C1 segment of cervical spinal cord (tissue), 14 donors: ENCODE measurements around the gene TESMIN.

Source experiments
- DNase-seq, 14 donors: peaks; one replicate each; lab custom pipeline; 2025; lab: John Stamatoyannopoulos, UW

TESMIN gene

DNA sequence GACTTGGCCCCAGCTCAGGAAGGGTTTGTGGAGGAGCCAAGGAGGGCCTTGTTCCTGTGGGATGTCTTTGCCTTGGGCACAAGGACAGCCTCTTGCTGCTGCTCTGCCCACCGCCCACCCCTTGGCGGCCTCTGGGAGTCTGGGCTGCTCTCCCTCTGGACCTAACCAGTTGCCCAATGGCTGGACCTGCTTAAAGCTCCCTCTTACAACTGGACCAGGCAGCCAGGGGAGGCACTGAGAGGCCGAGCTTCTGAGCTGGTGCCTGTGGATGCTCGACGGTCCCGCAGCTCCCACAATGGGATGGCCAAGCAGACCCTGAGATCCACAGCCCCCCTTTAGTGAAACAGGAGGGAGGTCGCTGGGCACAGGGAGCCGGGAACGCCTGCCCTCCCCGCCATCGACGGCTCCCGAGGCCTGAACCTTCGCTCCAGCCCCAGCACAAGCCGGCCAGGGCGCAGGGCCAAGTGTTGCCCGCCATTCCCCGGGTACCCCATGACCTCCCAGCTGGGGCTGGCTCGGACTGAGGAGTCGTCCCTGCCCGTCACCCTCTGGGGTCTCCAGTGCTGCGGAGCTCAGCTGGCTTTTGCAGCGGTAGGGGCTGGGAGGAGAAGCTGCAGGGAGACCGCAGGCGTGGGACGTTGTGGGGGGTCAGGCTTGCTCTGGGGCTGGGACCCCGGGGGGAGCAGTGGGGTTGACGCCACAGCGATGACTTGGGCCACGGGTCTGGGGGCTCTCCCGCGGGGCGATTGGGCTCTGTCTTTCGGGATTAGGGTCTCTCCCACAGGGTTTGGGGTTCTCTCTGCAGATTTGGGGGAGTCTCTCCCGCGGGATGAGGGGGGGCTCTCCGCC lies 67.6 kb downstream of the TESMIN start:
- no peak for DNase-seq

DNA sequence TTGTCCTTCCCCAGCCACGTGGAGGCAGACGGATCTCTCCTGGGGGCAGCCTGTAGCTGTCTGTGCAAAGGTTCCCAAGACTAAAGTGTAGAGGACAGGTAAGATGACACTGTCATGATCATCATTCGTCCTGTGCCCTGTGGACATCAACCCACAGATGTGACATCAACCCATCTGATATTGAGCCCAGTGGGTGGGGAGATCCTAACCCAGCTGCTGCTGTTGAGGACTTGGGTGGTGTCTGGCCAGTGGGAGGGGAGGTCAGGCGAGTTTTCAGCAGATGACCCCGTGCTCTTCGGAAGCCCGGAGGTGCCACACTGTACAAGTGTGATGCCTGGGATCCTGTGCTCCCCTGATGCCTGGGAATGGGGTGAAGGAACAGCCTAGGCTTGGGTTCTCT lies 68.2 kb downstream of the TESMIN start:
- DNase-seq, result no peak

DNA sequence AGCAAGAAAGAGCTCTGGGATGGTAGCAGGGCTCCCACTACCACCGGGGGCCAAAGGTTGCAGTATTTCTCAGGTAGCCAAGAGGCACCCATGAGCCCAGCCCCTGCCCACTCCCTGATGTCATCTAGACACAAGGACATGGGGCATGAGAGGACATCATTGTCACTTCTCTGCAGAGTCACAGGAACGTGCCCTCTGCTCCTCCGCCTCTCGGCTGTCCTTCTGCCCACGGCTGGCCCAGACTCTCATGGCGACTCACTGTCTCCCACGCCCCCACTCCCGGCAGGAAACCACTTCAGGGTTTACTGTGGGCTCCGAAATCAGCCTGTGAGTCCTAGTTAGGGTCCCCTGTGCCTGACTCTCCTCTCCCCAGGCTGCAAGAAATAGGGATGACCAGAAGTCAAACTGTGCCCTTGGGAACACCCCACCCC lies 68.8 kb downstream of the TESMIN start:
- DNase-seq, result no peak

DNA sequence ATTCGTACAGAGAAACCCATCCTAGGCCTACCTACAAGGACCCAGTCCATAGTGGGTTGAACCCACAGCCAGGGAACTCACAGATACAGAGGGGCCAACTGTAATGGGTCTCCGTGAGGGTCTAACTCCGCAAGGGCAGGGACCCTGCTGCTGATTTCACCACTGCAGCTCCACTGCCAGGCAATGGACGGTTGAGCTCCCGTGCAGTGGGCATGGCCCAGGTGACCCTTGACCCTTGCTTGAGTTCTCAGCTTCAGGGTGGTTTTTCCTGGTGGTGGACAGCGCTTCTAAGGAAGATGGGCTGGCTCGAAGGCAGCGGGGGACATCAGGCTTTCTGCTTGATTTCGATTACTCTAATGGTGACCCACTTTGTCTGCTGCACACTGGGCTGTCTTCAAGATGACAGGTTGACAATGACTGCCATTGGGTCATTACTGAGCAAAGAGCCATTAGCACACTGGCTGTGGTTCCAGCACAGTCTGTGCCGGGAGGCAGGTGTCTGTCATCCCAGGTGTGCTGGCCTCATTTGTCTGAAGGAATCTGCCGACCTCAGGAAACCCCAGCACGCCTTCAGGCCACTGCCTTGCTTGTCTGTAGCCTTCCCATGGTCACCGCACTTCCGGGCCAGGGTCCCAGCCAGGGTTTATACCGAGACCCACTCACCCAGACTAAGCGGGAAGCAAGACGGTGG lies 70.6 kb downstream of the TESMIN start:
- DNase-seq, result no peak

DNA sequence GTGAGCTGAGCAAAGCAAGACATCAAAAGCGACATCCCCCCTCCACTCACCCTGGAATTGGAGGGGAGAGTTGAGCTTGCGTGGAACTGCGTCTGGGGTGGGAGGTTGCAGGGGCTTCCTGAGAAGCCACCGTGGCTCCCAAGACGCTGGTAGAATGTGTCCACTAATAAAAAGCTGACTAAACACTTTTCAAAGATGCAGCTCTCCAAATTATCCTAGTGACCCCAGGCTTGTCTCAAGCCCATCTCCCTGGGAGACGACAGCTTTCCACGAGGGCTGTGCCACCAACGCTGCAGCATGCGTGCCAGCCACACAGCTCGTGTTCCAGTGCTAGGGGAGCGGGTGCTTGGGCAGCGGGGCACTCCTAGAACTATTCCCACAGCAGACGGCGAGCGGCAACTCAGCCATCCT lies 73.3 kb downstream of the TESMIN start:
- DNase-seq, result no peak

DNA sequence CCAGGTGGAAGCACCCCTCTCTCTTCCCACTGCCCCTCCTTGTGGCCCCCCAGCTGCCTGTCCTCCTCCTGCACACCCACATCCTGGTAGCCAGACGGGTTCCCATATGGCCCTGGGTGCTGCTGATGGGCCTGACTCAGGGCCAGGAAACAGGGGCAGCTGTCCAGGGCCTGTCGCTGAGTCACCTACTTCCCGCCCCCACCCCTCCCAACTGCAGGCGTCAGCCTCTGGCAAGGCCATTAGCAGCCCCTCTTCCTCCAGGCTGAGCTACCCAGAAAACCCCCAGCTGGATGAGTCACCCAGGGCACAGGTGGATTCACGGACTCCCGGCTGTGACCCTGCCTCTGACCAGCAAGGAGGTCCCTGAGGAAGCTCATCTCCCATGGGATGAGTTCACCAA lies 73.9 kb downstream of the TESMIN start:
- DNase-seq, result peak in 1 of 14 donors; percentile 70

DNA sequence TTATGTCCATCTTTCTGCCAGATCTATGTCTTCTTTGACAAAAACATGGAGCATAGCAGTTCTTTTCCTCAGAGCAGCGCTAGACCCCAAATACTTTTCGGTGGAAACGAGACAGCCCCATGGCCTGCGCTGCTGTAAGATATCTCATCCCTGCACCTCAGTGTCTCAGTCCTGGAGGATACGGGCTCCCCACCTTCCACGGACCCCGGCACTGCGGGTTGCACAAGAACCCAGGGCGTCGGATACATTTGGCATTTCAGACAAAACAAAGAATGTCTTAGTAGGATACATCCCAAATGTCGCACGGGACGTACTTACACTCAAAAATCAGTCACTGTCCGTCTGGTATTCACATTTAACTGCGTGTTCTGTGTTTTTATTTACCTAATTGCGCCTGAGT lies 76.9 kb downstream of the TESMIN start:
- DNase-seq, result no peak

DNA sequence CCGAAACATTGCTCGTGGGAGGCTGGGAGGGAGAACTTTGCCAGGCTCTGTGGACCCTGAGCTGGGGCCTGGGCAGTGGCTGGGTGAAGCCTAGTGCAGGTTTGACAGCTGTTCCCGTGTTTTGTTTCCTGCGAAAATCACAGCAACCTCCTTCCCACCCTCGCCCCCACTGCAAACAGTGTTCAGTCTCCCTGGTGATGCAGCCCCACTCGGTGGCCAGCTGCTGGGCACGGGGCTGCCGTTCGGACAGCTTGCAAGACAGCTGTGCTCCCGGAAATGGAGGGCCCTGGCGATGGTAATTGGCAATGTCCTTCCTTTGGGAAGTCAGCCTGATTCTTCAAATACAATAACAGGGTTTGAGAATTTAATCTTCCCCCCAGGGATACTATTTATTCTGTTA lies 77.3 kb downstream of the TESMIN start:
- DNase-seq, result no peak

DNA sequence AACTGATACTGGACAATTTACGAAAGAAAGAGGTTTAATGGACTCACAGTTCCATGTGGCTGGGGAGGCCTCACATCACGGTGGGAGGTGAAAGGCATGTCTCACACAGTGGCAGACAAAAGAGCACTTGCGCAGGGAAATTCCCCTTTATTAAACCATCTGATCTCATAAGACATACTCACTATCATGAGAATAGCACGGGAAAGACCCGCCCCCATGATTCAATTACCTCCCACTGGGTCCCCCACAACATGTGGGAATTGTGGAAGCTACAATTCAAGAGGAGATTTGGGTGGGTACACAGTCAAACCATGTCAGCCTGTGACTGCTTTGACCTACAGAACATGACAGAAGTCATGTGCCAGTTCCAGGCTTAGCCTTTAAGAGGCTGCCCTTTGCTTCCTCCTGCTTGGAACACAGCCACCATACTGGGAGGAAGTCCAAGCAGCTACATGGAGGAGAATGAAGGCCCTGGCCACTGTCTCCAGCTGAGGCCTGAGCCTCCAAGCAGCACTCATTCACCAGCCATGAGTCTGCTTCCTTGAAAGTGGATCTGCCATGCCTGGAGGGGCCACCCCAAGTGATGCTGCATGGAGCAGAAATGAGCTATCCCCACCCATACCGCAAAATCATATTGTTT lies 77.9 kb downstream of the TESMIN start:
- no peak for DNase-seq

DNA sequence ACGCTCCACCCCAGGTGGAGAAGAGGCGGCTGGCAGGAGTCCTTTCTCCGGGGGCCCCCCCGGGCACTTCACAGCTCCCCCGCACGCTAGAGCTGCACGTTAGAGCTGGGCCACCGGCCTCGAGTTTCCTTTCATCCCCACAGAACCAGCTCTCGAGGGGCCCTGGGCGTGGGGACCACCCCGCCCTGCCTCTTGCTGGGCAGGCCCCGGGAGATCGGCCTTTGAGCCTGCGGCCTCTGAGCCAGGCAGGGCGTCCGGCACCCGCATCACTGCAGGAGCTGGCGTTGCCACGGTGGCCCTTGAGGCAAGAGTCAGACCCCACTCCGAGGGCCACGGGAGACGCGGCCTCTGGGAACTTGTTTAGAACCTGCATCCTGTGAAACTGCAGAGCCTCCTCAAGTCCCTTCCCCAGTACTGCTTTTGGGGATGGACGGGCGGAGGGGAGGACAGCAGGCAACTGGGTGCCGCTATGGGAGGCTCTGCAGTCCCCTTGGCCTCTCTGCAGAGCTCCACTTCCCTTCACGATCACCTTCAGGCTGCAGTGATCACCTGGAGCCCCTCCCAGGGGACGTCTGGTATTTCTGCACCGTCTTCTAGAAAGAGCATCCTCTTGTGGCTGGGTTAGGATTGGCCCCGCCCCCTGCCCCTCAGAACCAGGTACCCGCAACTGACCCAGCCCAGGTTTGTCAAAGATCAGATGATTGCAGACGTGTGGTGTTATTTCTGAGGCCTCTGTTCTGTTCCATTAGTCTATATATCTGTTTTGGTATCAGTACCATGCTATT lies 80.9 kb downstream of the TESMIN start:
- DNase-seq, result no peak

DNA sequence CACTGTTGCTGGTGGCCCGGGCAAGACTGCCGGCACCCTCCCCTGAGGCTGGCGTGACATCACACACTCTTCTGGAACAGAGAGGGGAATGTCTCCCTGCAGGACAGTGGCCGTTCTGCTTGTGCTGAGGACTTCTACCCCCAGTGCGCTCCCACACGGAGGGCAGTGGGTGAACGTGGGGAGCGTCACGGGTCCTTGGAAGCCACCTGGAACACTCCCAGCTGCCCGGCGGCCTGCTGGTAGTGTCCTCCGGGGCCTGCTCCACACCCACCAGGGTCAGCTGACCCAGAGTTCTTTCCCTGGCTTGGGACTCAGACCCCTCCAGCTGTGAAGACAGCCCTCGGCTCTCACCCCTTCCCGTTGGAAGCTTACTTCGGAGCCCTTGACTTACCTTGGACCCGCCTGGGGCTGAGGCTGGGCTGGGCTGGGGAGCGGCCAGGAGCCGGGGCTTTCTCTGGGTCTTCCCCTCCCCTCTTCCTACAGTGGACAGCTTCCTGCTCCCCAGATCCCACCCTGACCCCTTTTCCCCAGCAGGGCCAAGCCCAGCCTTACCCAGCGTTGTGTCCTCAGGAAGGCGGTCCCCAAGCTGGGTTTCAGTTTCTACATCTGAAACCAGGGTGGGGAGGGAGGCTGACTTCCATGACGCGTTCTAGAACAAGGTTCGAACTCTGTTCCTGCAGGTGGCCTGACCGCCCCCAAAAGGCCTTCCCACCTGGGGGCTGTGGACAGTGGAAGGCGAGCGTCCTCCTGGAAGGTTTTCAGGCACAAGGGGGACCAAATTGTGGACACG lies 81.8 kb downstream of the TESMIN start:
- no peak for DNase-seq

DNA sequence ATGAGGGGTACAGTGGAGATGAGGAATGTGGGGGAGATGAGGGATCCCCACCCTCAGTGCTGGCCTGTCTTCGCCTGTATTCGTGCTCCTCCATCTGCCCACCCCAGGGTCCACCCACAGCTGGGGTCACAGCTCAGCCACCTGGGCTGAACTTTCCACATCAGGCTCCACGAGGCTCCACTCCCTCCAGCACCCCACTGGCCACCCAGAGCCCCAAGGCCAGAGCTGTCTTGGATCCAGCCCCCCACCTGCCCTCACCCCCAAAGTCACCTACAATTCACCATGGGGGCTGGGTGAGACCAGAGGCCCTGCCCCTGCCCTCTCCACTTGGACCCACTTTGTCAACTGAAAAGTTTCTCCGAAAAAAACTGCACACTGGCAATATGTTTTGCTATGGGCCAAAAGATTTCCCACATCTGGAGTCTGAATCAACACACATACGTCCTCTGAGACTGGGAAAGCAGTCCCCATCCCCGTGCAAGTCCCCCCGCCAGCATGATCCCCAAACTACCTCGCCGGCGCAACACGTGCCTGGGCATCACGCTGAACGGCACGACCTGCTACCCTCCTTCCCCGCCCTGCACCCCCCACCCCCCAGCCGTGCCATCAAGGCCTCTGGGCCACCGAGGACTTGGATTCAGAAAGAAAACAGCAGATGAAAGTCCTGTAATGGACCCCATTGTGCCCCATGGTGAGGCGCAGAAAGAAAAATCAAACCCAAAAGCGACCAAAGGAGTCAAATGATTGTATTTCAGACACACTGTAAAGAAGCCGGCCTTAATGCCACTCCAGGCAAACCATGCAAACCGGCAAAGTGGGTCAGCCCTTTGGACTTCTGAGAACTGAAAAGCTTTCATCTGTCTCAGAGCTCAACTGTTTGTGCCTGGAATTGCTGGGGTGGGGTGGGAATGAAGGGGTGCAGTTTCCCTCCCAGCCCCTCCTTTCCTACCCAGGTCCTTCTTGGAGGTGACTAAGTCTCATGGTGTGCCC lies 83.5 kb downstream of the TESMIN start:
- DNase-seq, result no peak

DNA sequence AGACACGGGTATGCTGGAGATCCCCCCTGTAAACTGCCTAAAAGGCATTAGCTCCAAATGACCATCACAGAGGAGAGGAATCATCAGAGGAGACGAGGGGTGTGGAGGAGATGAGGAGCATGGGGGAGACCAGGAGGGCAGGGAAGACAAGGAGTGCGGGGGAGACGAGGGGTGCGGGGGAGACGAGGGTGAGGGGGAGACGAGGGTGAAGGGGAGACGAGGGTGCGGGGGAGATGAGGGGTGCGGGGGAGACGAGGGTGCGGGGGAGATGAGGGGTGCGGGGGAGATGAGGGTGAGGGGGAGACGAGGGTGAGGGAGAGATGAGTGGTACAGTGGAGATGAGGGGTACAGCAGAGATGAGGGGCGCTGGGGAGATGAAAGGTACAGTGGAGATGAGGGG lies 84.5 kb downstream of the TESMIN start:
- DNase-seq, result no peak

DNA sequence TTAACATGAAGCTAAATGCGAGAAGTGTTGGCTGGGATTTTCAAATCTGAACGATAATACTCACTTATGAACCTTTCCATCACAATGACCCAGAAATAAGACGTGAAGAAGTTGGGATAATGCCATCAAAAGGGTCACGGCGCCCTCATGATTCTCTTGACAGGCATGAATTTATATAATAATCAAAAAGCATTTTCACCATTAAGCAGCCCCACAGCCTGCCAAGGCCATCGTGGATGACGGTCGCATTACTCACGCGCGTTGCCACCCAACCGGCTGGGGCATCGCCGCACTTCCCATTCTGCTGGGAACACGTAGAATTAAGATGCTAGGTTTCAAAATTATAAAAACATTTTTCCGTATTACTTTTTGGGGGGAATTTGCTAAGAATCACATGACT lies 85.9 kb downstream of the TESMIN start:
- no peak for DNase-seq

DNA sequence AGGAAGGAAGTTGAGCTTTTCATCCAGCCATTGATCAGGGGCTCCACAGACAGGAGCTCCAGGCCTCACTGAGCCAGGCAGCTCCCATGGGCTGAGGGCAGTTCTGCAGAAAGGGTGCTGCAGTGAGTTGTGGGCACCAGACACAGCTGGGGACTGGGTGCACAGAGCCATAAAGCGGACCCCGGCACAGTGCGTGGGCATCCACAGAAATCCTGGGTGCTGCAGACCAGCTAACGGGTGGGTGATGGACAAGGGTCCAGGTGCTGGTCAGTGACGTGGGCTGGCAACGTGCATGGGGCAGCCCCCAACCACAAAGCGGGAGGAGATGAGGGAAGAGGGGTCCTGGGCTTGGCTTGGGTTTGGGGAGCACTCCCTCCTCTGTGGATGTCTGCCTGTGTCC lies 86.4 kb downstream of the TESMIN start:
- DNase-seq, result no peak

DNA sequence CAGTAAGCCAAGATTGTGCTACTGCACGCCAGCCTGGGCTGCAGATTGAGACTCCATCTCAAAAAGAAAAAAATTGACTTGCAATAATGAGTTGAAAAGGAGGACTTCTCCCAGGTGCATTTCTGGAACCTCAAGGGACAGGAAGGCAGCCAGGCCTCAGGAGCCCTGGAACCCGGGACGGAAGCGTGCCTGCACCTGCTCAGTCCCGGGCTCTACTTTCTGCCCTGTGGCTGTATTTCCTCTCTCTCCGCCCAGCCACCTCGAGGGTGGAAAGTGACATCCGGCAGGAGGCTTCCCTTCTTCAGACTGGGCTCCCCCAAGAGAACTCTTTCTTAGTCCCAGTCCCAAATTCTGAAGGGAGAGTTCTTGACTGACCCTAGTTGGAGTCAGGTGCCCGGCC lies 87.2 kb downstream of the TESMIN start:
- DNase-seq, result no peak

DNA sequence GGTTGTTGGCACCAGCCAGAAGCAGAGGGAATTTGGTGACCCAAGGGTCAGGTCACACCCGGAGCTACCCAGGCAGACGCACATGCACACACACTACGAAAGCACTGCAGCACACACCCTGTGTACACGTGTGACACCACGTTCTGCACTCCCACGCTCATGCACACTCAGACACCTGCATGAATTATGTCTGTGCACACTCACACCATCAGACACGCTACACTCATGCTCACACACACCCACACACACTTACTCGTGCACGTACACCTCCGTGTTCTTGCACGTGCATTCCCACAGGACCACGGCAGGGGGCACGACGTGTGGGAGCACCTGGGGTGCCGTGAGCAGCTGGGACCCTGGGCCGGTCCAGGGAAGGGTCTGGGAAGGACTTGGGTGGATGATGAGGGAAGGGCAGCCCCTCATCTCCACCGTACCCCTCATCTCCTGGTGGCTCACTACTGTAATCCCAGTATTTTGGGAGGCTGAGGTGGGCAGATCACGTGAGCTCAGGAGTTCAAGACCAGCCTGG lies 87.8 kb downstream of the TESMIN start:
- DNase-seq, result no peak

DNA sequence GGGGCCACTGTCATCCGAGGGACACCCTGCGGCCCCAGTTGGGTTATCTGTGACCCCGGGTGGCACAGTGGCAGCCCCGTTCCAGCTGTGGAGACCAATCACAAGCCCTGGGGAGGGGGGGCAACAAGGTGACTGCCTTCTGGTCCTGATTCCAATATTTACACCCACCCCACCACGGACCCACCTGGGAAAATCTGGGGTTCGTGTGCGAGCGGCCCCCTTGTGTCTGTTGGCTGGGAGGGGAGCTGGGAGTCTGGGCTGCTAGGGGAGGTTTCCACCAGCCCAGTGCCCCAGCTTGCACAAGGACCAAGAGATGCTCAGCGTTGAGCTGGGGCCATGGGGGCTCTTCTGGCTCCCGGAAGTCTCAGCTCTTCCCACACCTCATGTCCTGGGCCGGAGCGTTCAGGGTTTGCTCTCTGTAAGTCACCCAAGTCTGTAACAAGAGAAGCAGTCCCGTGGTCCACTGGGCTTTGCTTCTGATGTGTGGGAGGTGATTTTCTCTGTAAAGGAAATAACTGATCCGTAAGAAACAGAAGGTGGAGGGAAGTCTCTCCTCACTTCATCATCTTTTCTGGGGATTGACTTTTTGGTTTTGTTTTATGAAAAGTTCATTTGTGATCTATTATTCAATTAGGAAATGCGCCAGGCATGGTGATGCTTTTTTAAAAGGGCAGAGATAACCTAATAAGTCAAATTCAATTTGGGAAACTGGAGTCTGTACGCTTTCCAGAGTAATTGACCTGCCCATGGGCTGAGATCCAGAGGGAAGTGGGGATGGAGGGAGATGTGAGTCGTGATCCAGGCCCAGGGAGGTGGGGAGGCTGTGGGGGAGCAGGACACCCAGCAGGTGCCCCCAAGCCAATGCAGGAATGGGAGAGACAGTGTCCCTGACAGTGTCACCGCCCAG lies 89.4 kb downstream of the TESMIN start:
- no peak for DNase-seq

DNA sequence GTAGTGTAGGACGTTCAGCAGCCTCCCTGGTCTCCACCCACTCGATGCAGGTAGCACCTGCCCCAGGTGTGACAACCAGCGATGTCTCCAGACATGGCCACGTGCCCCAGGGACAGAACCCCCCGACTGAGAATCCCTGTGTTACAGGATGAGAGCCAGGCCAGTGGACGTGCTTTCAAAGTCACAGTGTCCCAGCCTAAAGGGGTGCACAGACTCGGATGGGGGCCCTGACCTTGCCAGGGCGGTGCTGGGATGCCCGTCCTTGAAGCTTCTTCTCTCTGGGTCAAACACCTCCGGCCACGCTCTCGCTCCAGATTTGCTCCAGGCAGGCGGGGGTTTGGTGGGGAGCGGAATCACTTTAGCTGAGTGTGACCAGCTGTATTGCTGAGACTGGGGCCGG lies 90.3 kb downstream of the TESMIN start:
- no peak for DNase-seq
